GM12873 (cell line): ENCODE data around the gene SPECC1L.

Source experiments
- CTCF ChIP-seq: IDR thresholded peaks from 2 replicates; pipeline ENCODE4 v1.5.1; 2012; ENCODE audit warnings: low read depth, mild to moderate bottlenecking, moderate library complexity, low read length, control low read depth; ENCODE audit not compliant: insufficient read depth; ENCODE audit errors: missing control alignments

Gene SPECC1L

DNA sequence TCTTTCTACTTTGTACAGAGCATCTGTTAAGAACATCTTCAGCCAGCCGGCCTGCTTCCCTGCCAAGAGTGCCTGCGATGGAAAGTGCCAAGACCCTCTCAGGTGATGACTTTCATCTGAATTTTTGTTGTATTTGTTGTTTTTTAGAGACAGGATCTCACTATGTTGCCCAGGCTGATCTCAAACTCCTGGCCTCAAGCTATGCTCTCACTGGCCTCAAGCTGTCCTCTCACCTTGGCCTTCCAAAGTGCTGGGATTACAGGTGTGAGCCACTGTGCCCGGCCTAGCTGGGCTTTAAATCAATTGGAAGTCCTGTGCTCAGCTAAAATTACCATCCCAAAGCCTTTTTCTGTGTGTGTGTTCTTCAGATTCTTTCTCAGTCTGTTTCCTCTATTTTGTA is 92.6 kb downstream of the SPECC1L start:
- no peak for TF ChIP-seq CTCF

DNA sequence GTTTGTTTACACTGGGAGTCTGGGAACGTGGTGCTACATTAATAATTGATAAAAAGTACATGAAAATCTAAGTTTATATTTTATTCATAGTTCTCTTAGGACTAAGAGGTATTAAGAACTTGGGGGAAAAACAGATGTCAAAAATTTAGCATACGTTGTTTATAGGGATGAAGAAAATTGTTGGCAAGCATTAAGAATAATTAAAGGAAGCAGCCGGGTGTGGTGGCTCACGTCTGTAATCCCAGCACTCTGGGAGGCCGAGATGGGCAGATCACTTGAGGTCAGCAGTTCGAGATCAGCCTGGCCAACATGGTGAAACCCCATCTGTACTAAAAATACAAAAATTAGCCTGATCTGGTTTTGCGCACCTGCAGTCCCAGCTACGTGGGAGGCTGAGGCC is 96.1 kb downstream of the SPECC1L start:
- TF ChIP-seq CTCF: no peak

DNA sequence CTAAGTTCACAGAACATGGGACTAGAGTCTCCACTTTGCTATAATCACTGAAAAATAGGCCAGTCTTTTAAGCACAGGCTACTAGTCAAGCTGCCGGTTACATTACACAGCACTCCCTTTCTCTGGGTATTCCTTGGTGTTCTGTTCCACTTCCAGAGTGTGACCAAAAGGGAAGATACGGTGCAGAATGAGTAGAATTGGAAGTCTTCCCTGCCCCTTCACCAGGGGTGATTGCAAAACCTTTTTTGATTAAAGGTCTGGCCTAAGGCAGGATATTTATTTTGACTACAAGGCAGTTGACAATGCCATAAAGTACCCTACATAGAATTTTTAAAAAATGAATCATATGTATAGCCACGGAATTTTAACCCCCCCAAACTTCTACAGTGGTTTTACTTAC is 97.2 kb downstream of the SPECC1L start:
- TF ChIP-seq CTCF: no peak

DNA sequence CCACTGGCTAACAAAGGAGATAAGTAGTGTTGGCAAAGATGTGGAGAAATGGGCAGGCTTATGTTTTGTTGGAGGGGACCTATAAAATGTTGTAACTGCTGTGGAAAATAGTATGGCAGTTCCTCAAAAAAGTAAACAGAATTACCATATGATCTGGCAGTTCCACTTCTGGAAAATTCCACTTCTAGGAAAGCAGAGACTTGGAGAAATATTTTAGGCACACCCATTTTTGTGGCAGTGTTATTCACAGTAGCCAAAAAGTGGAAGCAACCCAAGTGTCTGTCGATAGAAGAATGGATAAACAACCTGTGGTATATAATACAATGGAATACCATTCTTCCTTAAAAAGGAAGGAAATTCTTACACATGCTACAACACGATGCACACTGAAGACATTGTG is 99.8 kb downstream of the SPECC1L start:
- no peak for TF ChIP-seq CTCF

DNA sequence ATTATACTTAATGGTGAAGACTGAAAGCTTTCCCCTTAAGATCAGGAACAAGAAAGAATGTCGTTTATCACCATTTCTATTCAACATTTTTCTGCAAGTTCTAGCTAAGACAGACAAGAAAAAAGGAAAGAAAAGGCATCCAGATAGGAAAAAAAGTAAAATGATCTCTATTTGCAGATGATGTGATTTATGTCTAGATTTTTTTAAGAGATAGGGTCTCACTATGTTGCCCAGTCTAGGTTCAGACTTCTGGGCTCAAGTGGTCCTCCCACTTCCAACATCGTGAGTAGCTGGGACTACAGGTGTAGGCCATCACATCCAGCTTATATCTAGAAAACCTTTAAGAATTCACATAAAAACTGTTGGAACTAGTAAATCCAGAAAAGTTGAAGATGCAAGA is 105.4 kb downstream of the SPECC1L start:
- no peak for TF ChIP-seq CTCF

GRCh38 chr22:24376586-24376985 is 106.0 kb downstream of the SPECC1L start:
- TF ChIP-seq CTCF: no peak

DNA sequence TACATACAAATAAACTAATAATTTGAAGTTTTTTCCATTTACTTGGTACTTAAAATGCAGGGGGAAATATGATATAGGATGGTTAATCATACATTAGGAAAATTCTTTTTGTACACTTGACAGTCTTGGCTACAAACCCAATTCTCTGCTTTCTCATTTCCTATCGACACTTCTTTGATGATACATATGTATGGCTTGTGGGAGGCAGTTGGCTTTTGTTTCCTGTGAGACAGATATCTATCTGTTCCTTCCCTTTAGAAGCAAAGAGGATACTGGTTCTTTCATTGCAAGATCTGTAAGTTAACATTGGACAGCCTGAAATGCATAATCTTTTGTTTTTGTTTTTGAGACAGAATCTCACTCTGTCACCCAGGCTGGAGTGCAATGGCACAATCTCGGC is 108.9 kb downstream of the SPECC1L start:
- no peak for TF ChIP-seq CTCF
